Daoy (cell line): ENCODE measurements around the gene LKAAEAR1. TPM values are rescaled to one million over a fixed set of nuclear protein-coding genes. Genes with fewer than 3 reads are reported as not detected.

Experiments used
- DNase-seq: peaks from one replicate; pipeline ENCODE4 v3.0.0-alpha.2; 2015; ENCODE audit warnings: low read depth
- total RNA-seq: library from RNA; depleted of rRNA; stranded (reverse); fragments of >200 nt; shearing (Covaris generic); gene quantifications from 2 replicates; pipeline ENCODE4 v1.2.3, GENCODE V29; 2014; rRNA removed

LKAAEAR1 gene
- total RNA-seq, 1 experiment from 2014 or later: not detected

DNA sequence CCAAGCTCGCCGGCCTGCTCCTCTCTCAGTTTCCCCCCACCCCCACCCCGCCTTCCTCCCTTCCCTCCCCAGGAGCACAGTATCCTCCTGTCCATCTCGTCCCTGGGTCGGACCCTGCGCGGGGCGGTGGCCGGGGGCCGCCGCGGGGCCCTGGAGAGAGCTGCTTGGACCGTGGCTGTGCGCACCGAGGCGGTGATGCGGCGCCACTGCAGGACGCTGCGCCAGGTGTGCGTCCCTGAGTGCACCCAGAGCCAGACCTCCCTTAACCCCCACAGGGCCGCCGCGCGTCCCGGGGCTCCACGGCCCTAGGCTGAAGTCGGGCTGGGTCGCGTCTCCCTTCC is 46.0 kb downstream of the LKAAEAR1 start:
- DNase-seq: no peak

- no peak for DNase-seq
Observed at GRCh38 chr20:64037498-64038213, 46.5 kb downstream of the LKAAEAR1 start.

DNA sequence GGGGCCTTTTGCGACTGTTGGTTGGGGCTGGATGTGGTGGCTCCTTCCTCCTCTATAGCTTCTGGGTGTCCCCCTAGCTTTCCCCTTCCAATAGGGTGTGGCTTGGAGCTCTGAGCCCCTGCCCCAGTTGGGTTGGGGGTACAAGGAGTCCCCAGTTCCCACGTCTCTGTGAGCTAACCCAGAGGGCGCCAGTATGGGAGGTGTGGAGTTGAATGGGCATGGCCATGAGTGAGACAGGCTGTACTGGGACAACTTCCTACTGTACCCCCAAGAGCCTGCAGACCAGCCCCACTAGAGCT is 47.0 kb downstream of the LKAAEAR1 start:
- DNase-seq: no peak

DNA sequence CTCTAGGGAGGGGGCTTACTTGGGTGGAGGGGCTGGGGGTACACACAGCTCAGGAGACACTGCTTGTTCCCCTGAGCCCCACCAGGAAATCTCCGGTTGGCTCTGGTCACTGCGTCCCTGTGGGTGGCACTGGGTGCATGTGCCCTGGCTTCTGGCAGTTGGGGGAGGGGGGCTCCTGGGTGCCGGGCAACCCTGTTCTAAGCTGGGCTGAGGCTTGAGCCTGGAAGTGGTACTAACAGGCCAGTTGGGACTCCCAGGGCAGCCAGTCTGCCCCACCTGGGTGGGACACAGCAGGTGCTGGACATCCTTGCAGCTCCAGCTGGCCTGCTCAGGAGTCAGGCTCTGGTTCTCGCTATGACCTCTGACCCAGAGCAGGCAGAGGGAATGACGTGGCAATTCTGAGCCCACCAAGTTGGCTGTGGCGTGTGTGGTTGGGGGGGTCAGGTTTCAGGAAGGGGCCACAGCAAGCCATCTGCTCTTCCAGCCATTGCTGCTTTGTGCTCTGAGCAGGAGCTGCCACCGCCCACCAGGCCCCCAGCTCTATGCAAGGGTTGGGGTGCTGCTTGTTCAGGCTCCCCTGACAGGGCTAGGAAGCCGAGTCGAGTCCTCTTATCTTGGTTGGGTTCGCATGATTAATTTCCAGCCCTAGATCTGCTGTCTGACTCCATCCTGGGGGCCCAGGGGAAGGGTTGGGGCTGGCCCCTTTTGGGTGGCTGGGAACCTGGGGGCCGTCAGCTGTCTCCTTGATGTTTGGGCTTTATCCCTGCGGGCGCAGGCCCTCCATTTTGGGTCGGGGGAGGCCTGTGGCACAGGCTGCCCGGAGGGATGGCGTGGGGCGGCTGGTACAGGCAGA is 47.6 kb downstream of the LKAAEAR1 start:
- DNase-seq: no peak

DNA sequence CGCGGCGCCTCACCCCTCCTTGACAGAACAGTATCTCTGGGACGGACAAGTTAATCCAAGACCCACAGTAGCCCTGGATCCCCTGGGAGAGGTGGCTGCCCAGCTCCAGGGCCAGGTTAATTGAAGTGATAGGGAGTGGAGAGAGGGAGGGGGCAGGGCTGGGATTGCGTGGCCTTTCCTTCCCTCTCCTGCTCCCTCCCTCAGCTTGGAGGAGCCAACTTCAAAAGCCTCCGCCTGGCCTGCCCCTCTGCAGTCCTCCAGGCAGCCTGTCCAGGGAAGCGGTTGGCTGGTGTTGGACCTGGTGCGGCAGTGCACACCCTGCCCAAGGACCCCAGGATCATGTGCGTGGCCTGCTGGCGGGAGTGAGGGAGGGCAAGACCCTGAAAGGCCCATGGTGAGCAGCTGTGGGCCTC is 48.3 kb downstream of the LKAAEAR1 start, which contains the start of gene C20orf204:
Gene C20orf204 (plus strand): TSS at position 250 of the 413 bp plus-strand sequence. CDS start 142 bp downstream, at position 392.
- no peak for DNase-seq

- DNase-seq: no peak
Observed at GRCh38 chr20:64035066-64035932, 48.9 kb downstream of the LKAAEAR1 start.

GRCh38 chr20:64033981-64034493 is 50.2 kb downstream of the LKAAEAR1 start:
- DNase-seq: no peak

Other genes starting within 250 kb of the LKAAEAR1 start
- not detected in 2 replicates for gene ABHD16B, start 222.9 kb downstream of the LKAAEAR1 start, total RNA-seq
- gene TPD52L2, start 219.1 kb downstream of the LKAAEAR1 start, total RNA-seq: 80.3 and 92.0 TPM in 2 replicates
- gene DNAJC5, start 189.3 kb downstream of the LKAAEAR1 start, total RNA-seq: 34.4 and 40.1 TPM in 2 replicates
- gene UCKL1, start 128.0 kb downstream of the LKAAEAR1 start, total RNA-seq: 3.1 and 6.3 TPM in 2 replicates
- 3.9 and 4.5 TPM in 2 replicates for gene ZNF512B, start 114.5 kb downstream of the LKAAEAR1 start, total RNA-seq
- 0.86 and 1.2 TPM in 2 replicates for gene SAMD10, start 104.8 kb downstream of the LKAAEAR1 start, total RNA-seq
- gene PRPF6, start 103.3 kb downstream of the LKAAEAR1 start, total RNA-seq: 81.6 and 82.7 TPM in 2 replicates
- gene C20orf204, start 48.2 kb downstream of the LKAAEAR1 start, total RNA-seq: 1.1 and 1.8 TPM in 2 replicates
- gene SOX18, start 34.8 kb downstream of the LKAAEAR1 start, total RNA-seq: not detected in 2 replicates
- 21.7 and 26.0 TPM in 2 replicates for gene TCEA2, start 21.2 kb downstream of the LKAAEAR1 start, total RNA-seq
- 18.2 and 25.6 TPM in 2 replicates for gene RGS19, start 4.9 kb downstream of the LKAAEAR1 start, total RNA-seq
- gene OPRL1, start 4.3 kb downstream of the LKAAEAR1 start, total RNA-seq: 0.33 and 0.51 TPM in 2 replicates
- gene NPBWR2, start 23.2 kb upstream of the LKAAEAR1 start, total RNA-seq: not detected in 2 replicates
- gene MYT1, start 80.1 kb upstream of the LKAAEAR1 start, total RNA-seq: 0.06 TPM in 1 of 2 replicates, not detected in the other
- 57.1 and 59.5 TPM in 2 replicates for gene PCMTD2, start 171.3 kb upstream of the LKAAEAR1 start, total RNA-seq